GM12878 (cell line): Measurements from ENCODE around the gene EPHA4. TPM values are rescaled to one million over a fixed set of nuclear protein-coding genes. Genes with fewer than 3 reads are reported as not detected.

ENCODE experiments used
- ATAC-seq: fragments of 200-7000 bp; cut with Tn5 transposase; 3 replicates; pipeline ENCODE4 v1.9.1; 2020; ENCODE audit warnings: mild to moderate bottlenecking, moderate library complexity
- BruUV-seq: library from RNA; stranded (reverse); fragments of 400-500 nt; replicated peaks from 2 replicates; lab custom pipeline; 2021; lab: Mats Ljungman, UMichigan
- CTCF ChIA-PET: fragments of 300-600 bp; sonication (Branson Sonifier 250); formaldehyde crosslinking; extraction: SDS; loops from one replicate; lab custom pipeline; 2021; ENCODE audit warnings: inconsistent platforms; lab: Yijun Ruan, JAX
- POLR2A ChIA-PET: fragments of 350-600 bp; formaldehyde crosslinking; extraction: SDS; loops from one replicate; lab custom pipeline; 2021; ENCODE audit warnings: inconsistent platforms; lab: Charles Lee
- RAD21 ChIA-PET: fragments of 300-600 bp; sonication (Branson Sonifier 250); formaldehyde crosslinking; loops from one replicate; lab custom pipeline; 2023; ENCODE audit warnings: antibody characterized with exemption; ENCODE audit not compliant: unreplicated experiment; lab: Charles Lee
- SMC1A ChIA-PET: fragments of 300-600 bp; sonication (Branson Sonifier 250); formaldehyde crosslinking; loops from one replicate; lab custom pipeline; 2023; ENCODE audit not compliant: unreplicated experiment, uncharacterized antibody; lab: Charles Lee
- DNase-seq: peaks from one replicate; pipeline ENCODE4 v3.0.0-alpha.2; 2011; ENCODE audit warnings: low read depth, low spot score
- FAIRE-seq: peaks from 3 replicates; lab custom pipeline; 2011; peaks lifted over from hg19 to GRCh38; lab: Jason Lieb, UNC
- H2AFZ ChIP-seq: 2 replicates; pipeline ENCODE4 v1.6.0; 2011; ENCODE audit warnings: low read depth, low read length, control low read depth; ENCODE audit not compliant: control insufficient read depth
- H3K27ac ChIP-seq: 2 replicates; pipeline ENCODE4 v1.5.1; 2011; ENCODE audit warnings: control low read depth; ENCODE audit not compliant: control insufficient read depth, insufficient read depth
- H3K27me3 ChIP-seq, 2 experiments: replicated peaks in 1 of 2; 2 replicates each; pipeline versions ENCODE4 v1.6.0 to v1.6.1; 2011; ENCODE audit warnings: low read length in 1 of 2; ENCODE audit not compliant: control insufficient read depth in 2 of 2, insufficient read depth in 2 of 2
- H3K36me3 ChIP-seq, 2 experiments: 2 replicates each; pipeline ENCODE4 v1.5.1; 2011; ENCODE audit warnings: low read length in 1 of 2; ENCODE audit not compliant: control insufficient read depth in 2 of 2, insufficient read depth in 2 of 2
- H3K4me1 ChIP-seq: 2 replicates; pipeline ENCODE4 v1.6.1; 2011; ENCODE audit warnings: mild to moderate bottlenecking, low read length, moderate library complexity, mixed read lengths; ENCODE audit not compliant: control insufficient read depth, insufficient read depth
- H3K4me2 ChIP-seq: 2 replicates; pipeline ENCODE4 v1.6.0; 2011; ENCODE audit warnings: control low read depth; ENCODE audit not compliant: control insufficient read depth, insufficient read depth
- H3K4me3 ChIP-seq: fragments of 200-600 bp; sonication (generic); 2 replicates; pipeline ENCODE4 v1.5.1; 2016
- H3K79me2 ChIP-seq: 2 replicates; pipeline ENCODE4 v1.6.0; 2011; ENCODE audit warnings: low read length; ENCODE audit not compliant: control insufficient read depth, insufficient read depth
- H3K9ac ChIP-seq: 2 replicates; pipeline ENCODE4 v1.8.0; 2011; ENCODE audit warnings: low read length, control low read depth, mixed read lengths; ENCODE audit not compliant: control insufficient read depth, insufficient read depth
- H3K9me3 ChIP-seq: replicated peaks from 3 replicates; pipeline ENCODE4 v1.5.1; 2011; ENCODE audit warnings: mild to moderate bottlenecking, low read length; ENCODE audit not compliant: control insufficient read depth, insufficient read depth
- H4K20me1 ChIP-seq: 2 replicates; pipeline ENCODE4 v1.6.0; 2011; ENCODE audit not compliant: control insufficient read depth, insufficient read depth
- BHLHE40 ChIP-seq, 2 experiments: fragments of 450-650 bp in 1 of 2; IDR thresholded peaks; 2 replicates each; pipeline ENCODE4 v1.6.1; 2011 to 2017; ENCODE audit warnings: low read depth in 2 of 2, borderline replicate concordance in 1 of 2, improper control_type of control experiment in 1 of 2, low read length in 1 of 2, mild to moderate bottlenecking in 1 of 2
- CUX1 ChIP-seq: IDR thresholded peaks from 2 replicates; pipeline ENCODE4 v1.6.1; 2012; ENCODE audit warnings: improper control_type of control experiment, low read depth, low read length; ENCODE audit not compliant: insufficient replicate concordance
- GABPA ChIP-seq: IDR thresholded peaks from 2 replicates; pipeline ENCODE4 v1.6.1; 2014; ENCODE audit warnings: antibody characterized with exemption, low read depth, mild to moderate bottlenecking, inconsistent platforms
- NFIC ChIP-seq: IDR thresholded peaks from 2 replicates; pipeline ENCODE4 v1.6.1; 2012; ENCODE audit warnings: low read depth, mild to moderate bottlenecking, inconsistent platforms, low read length, moderate library complexity
- NR2C1 ChIP-seq: fragments of 450-650 bp; IDR thresholded peaks from 2 replicates; pipeline ENCODE4 v1.6.1; 2017; ENCODE audit warnings: antibody characterized with exemption, mild to moderate bottlenecking, moderate library complexity
- SIN3A ChIP-seq: IDR thresholded peaks from 2 replicates; pipeline ENCODE4 v1.6.1; 2012; ENCODE audit warnings: low read depth, low read length, improper control_type of control experiment
- SRF ChIP-seq, 2 experiments: IDR thresholded peaks; 2 replicates each; pipeline ENCODE4 v1.6.1; 2011; ENCODE audit warnings: low read depth in 2 of 2, low read length in 2 of 2, mild to moderate bottlenecking in 1 of 2, moderate library complexity in 1 of 2
- ZSCAN29 ChIP-seq: fragments of 450-650 bp; IDR thresholded peaks from 2 replicates; pipeline ENCODE4 v1.6.1; 2017; ENCODE audit warnings: mild to moderate bottlenecking, moderate library complexity
- WGBS: methylation state at CpG from one replicate; pipeline ENCODE4 v1.1.6; 2016; ENCODE audit warnings: low lambda C conversion rate; ENCODE audit not compliant: insufficient replicate concordance, insufficient coverage; ENCODE audit errors: missing lambda C conversion rate; 5-methylcytosine and 5-hydroxymethylcytosine counted together
- in situ Hi-C: fragments of 300-500 bp; cut with MboI; formaldehyde crosslinking; loops from 9 replicates; pipeline ENCODE4 v1.14.3; 2018; ENCODE audit warnings: mixed read lengths
- intact Hi-C: fragments of 100-400 bp; cut with micrococcal nuclease; formaldehyde crosslinking; loops from one replicate; pipeline ENCODE4 v1.14.2; 2022; ENCODE audit not compliant: unreplicated experiment
- polyA plus RNA-seq, 11 experiments: library from polyadenylated mRNA; depleted of rRNA in 4 of 11; unstranded in 6 of 11; stranded (reverse) in 5 of 11; fragments of >200 nt; fragmentation: Nextera tagmentation in 4 of 11; fragmentation: Illumina TruSeq in 1 of 11; extraction: Ambion mirVana in 4 of 11; extraction: Trizol in 1 of 11; gene quantifications; 1 replicate in 1 of 11; 2 replicates in 10 of 11; pipeline versions ENCODE4 v1.2.1 to v1.2.3, GENCODE V29; 2011 to 2016; ENCODE audit warnings: inconsistent platforms in 2 of 11, missing spikeins in 2 of 11, low read depth in 1 of 11
- total RNA-seq, 4 experiments: library from RNA; depleted of rRNA in 3 of 4; stranded (reverse); fragments of >200 nt in 3 of 4; fragmentation: Illumina TruSeq in 1 of 4; extraction: Trizol in 1 of 4; gene quantifications; 2 replicates each; pipeline versions ENCODE4 v1.2.1 to v1.2.3, GENCODE V29; 2013 to 2021

The EPHA4 gene
- total and polyA plus RNA-seq, 10 of the 15 experiments (the other 5 are each of a cell fraction or from before 2014, with no cell fraction given), result 0.06 to 1.5 (median 0.33) TPM; not detected in 1

- TF ChIP-seq CUX1 (no peak), BHLHE40 (IDR thresholded peaks at IDR 0.05; ENCODE audit: borderline replicate concordance in 1 of 2, low read depth in 2 of 2, low read length in 1 of 2) (no peak), NFIC (no peak), ZSCAN29 (no peak)
Measured at GRCh38 chr2:221490506-221491060, 81.5 kb downstream of the EPHA4 start (continued).

GRCh38 chr2:221488136-221488807 lies 83.8 kb downstream of the EPHA4 start:
- TF ChIP-seq SRF (IDR thresholded peaks at IDR 0.05; ENCODE audit: low read depth in 2 of 2, low read length in 2 of 2) (no peak), GABPA (no peak), SIN3A (no peak), NR2C1 (no peak)
- ATAC-seq, result no peak
- Histone ChIP-seq H3K4me3 (no peak overlapping the region), H3K36me3 (no peaks in the 10 kb centered on the region), H2AFZ (no peak overlapping the region), H3K4me2 (no peak overlapping the region), H3K9ac (no peak overlapping the region), H3K4me1 (no peaks in the 10 kb centered on the region), H4K20me1 (no peaks in the 10 kb centered on the region), H3K9me3 (no peaks in the 10 kb centered on the region), H3K79me2 (no peaks in the 10 kb centered on the region), H3K27me3 (no peaks in the 10 kb centered on the region), H3K27ac (no peak overlapping the region)
- intact Hi-C loops (no loop called here), in situ Hi-C loops (no loop called here)
- no peak for DNase-seq
- ChIA-PET CTCF (no interaction called here), POLR2A (no interaction called here), SMC1A (no interaction called here), RAD21 (no interaction called here)
- no TSS peak for BruUV-seq
- 53% methylated on average over 3 of the region's 3 CpGs for WGBS
- FAIRE-seq, result no peak
